NAMALWA (cell line): Measurements from ENCODE around the gene FAM72B.
"Not testable (repeated sequence)": the region's sequence is repeated elsewhere in the genome, so short reads cannot be mapped to it uniquely, and the experiment has no call there.

Experiments used
- DNase-seq: peaks from one replicate; pipeline ENCODE4 v3.0.0-alpha.2; 2015; ENCODE audit warnings: low spot score

Gene FAM72B

GRCh38 chr1:121152788-121153187 is 31.4 kb downstream of the FAM72B start:
- DNase-seq = not testable (repeated sequence)

GRCh38 chr1:121151294-121151693 is 32.8 kb downstream of the FAM72B start:
- DNase-seq = not testable (repeated sequence)

GRCh38 chr1:121148489-121149190 is 35.5 kb downstream of the FAM72B start:
- DNase-seq = not testable (repeated sequence)

GRCh38 chr1:121140393-121140792 is 43.7 kb downstream of the FAM72B start:
- DNase-seq = not testable (repeated sequence)

GRCh38 chr1:121131494-121131893 is 52.6 kb downstream of the FAM72B start:
- not testable (repeated sequence) for DNase-seq

GRCh38 chr1:121118480-121118824 is 65.7 kb downstream of the FAM72B start:
- not testable (repeated sequence) for DNase-seq
